Measurements from ENCODE around the gene SLC11A2. TPM values are rescaled to one million over a fixed set of nuclear protein-coding genes. Genes with fewer than 3 reads are reported as not detected.

Gene SLC11A2
- polyA plus RNA-seq, 1 of the 3 experiments (the other 2 are of a cell fraction), result 27.7 TPM

GRCh38 chr12:51005671-51006070 is 20.5 kb downstream of the SLC11A2 start:
- Histone ChIP-seq H3K9me2 (no peaks in the 10 kb centered on the region), H3K27ac (ENCODE audit: low read depth in 2 of 2, low read length in 1 of 2) (no peak overlapping the region), H3K36me3 (replicated peaks in 1 of 2; ENCODE audit: control insufficient read depth in 1 of 2, insufficient read depth in 2 of 2, low read length in 1 of 2) (peaks cover 19 to 24% of the 10 kb centered on the region in 2 experiments), H3K79me2 (ENCODE audit: insufficient read depth) (peaks cover 20% of the 10 kb centered on the region), H3K4me2 (no peak overlapping the region), H3K9ac (no peak overlapping the region), H3F3A (replicated peaks; ENCODE audit: insufficient read depth) (no peaks in the 10 kb centered on the region), H4K20me1 (ENCODE audit: insufficient read depth) (no peaks in the 10 kb centered on the region), H2AFZ (ENCODE audit: low read depth) (no peak overlapping the region), H3K27me3 (ENCODE audit: insufficient read depth) (no peaks in the 10 kb centered on the region), H3K4me3 (ENCODE audit: low read depth in 2 of 2, low read length in 1 of 2) (no peak overlapping the region), H3K4me1 (ENCODE audit: control insufficient read depth in 1 of 2, insufficient read depth in 2 of 2, low read depth in 1 of 2, low read length in 1 of 2) (no peaks in the 10 kb centered on the region), H3K9me3 (no peaks in the 10 kb centered on the region)
- DNase-seq, result no peak
- TF ChIP-seq SIN3A (IDR thresholded peaks at IDR 0.05; ENCODE audit: borderline replicate concordance, low read depth, low read length), result no peak
- TF ChIP-seq IRF3 (IDR thresholded peaks at IDR 0.05; ENCODE audit: low read depth, low read length), result no peak
- no peak for TF ChIP-seq TAF1 (IDR thresholded peaks at IDR 0.05; ENCODE audit: borderline replicate concordance, low read depth, low read length)
- TF ChIP-seq JUND (IDR thresholded peaks at IDR 0.05), result no peak
- no peak for TF ChIP-seq RXRA (IDR thresholded peaks at IDR 0.05; ENCODE audit: borderline replicate concordance, low read depth)
- no peak for TF ChIP-seq EP300 (IDR thresholded peaks at IDR 0.05; ENCODE audit: borderline replicate concordance in 1 of 2, low read depth in 1 of 2, low read length in 1 of 2)
- no peak for TF ChIP-seq RFX5 (IDR thresholded peaks at IDR 0.05; ENCODE audit: low read length)
- TF ChIP-seq FOXJ3 (CRISPR knock-in tag; IDR thresholded peaks at IDR 0.05), result no peak
- TF ChIP-seq ELF1 (IDR thresholded peaks at IDR 0.05), result no peak
- no peak for TF ChIP-seq NRF1 (IDR thresholded peaks at IDR 0.05; ENCODE audit: low read depth, low read length)
- TF ChIP-seq MAX (IDR thresholded peaks at IDR 0.05; ENCODE audit: low read depth), result no peak
- TF ChIP-seq FOXM1 (IDR thresholded peaks at IDR 0.05; ENCODE audit: low read depth), result no peak
- no peak for TF ChIP-seq TCF12 (IDR thresholded peaks at IDR 0.05)
- no peak for TF ChIP-seq POLR2AphosphoS5 (IDR thresholded peaks at IDR 0.05; ENCODE audit: low read depth, low read length)
- TF ChIP-seq MEF2A (IDR thresholded peaks at IDR 0.05; ENCODE audit: borderline replicate concordance, low read depth), result no peak
- no peak for TF ChIP-seq RCOR1 (IDR thresholded peaks at IDR 0.05; ENCODE audit: low read length)
- no peak for TF ChIP-seq RAD21 (IDR thresholded peaks at IDR 0.05; ENCODE audit: low read length)
- no peak for TF ChIP-seq CTCF (IDR thresholded peaks at IDR 0.05)
- ChIA-PET CTCF (interaction anchor here (0.6 to 1.6 kb wide), 2 partner anchors 19 to 254 kb away, joined by 4 to 5 read pairs; no protein-coding TSS in a partner anchor), POLR2A (no interaction called here)
- 94% methylated on average over 3 of the region's 3 CpGs for WGBS (ENCODE audit: low lambda C conversion rate)
